Measurements from ENCODE around the gene HINFP.

HINFP gene

DNA sequence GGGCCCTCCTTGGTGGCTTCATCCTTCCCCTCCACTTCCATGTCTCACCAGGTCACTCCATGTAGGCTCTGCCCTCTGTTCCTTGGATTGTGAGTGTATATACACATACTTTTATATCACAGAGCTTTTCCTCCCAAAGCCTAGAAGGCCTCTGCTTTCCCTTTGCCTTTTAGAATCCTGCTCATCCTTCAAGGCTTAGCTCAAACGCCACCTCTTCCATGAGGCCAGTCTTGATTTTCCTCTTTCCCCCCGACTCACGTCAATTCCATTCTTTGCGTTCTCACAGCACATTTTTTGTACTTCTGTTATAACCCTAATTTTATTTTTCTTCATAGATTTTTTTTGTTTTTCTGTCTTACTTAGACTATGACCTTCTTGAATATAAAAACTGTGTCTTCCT lies 31.2 kb downstream of the HINFP start:
- no peak overlapping the region for H3K4me3 ChIP-seq (ENCODE audit: low read length, poor library complexity, severe bottlenecking)
- H3K9me3 ChIP-seq (ENCODE audit: insufficient read depth, low read depth, low read length) = no peaks in the 10 kb centered on the region
- H3K36me3 ChIP-seq (ENCODE audit: insufficient read depth, low read length) = no peaks in the 10 kb centered on the region

DNA sequence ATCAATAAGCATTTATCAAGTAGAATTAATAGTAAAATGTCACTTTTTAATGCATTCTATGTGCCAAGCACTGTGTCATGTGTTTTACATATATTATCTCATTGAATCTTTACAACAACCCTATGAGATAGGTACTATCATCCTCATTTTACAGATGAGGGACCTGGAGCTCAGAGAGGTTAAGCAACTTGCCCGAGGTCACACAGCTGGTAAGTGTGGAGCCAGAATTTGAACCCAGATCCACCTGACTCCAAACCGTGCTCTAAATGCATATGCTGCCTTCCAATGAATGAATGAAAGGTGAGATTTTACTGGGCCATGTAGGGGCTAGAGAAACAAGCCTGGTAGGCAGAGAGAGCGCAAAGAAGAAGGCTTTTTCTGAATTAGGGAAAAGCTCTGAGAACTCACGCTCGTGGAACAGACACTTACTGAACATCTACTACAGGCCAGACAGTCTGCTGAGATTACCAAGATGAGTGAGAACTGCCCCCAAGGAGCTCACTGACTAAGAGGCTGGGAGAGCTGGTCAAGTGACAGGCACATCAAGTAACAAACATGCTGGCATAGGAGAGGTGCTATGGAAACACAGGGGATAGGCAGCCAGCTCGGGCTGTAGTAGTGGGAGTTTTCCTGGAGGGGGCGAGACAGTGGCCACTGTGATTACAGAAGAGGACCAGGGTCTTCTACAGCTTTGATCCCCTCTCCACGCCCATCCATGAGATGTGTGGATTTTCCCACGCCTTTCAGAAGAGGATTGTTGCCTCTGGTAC lies 31.9 kb downstream of the HINFP start:
- peaks cover 11% of the 10 kb centered on the region for H3K4me1 ChIP-seq (ENCODE audit: insufficient read depth, low read length, poor library complexity, severe bottlenecking)
- H3K9ac ChIP-seq (ENCODE audit: low read depth, low read length, poor library complexity, severe bottlenecking) = no peak overlapping the region
- H3K36me3 ChIP-seq (ENCODE audit: insufficient read depth, low read length) = no peaks in the 10 kb centered on the region
- H2AFZ ChIP-seq (ENCODE audit: low read length) = no peak overlapping the region
- H3K9me3 ChIP-seq (ENCODE audit: insufficient read depth, low read depth, low read length) = no peaks in the 10 kb centered on the region
- no peak overlapping the region for H3K4me3 ChIP-seq (ENCODE audit: low read length, poor library complexity, severe bottlenecking)
- peaks cover 4% of the 10 kb centered on the region for H3K27me3 ChIP-seq (ENCODE audit: insufficient read depth, low read length, poor library complexity, severe bottlenecking)
- no peaks in the 10 kb centered on the region for H3K79me2 ChIP-seq (ENCODE audit: insufficient read depth, low read length)
- H3K9me2 ChIP-seq (replicated peaks; ENCODE audit: low read depth, low read length) = no peaks in the 10 kb centered on the region
- H4K20me1 ChIP-seq (ENCODE audit: insufficient read depth, low read length, poor library complexity, severe bottlenecking) = no peaks in the 10 kb centered on the region
- TF ChIP-seq, protein P1, sequence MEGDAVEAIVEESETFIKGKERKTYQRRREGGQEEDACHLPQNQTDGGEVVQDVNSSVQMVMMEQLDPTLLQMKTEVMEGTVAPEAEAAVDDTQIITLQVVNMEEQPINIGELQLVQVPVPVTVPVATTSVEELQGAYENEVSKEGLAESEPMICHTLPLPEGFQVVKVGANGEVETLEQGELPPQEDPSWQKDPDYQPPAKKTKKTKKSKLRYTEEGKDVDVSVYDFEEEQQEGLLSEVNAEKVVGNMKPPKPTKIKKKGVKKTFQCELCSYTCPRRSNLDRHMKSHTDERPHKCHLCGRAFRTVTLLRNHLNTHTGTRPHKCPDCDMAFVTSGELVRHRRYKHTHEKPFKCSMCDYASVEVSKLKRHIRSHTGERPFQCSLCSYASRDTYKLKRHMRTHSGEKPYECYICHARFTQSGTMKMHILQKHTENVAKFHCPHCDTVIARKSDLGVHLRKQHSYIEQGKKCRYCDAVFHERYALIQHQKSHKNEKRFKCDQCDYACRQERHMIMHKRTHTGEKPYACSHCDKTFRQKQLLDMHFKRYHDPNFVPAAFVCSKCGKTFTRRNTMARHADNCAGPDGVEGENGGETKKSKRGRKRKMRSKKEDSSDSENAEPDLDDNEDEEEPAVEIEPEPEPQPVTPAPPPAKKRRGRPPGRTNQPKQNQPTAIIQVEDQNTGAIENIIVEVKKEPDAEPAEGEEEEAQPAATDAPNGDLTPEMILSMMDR (conservative IDR thresholded peaks at IDR 0.05; ENCODE audit: low read length) = peak; percentile 23; the same call in 1 of the 2 replicates
- no peak for TF ChIP-seq EZH2phosphoT487 (IDR thresholded peaks at IDR 0.05; ENCODE audit: borderline replicate concordance)
- H3K4me2 ChIP-seq (ENCODE audit: low read depth, low read length, poor library complexity, severe bottlenecking) = no peak overlapping the region
- H3F3A ChIP-seq (ENCODE audit: low read depth) = no peaks in the 10 kb centered on the region

More for the DNA sequence above, 31.2 kb downstream of the HINFP start:
- Histone ChIP-seq H3F3A (ENCODE audit: low read depth) (no peaks in the 10 kb centered on the region), H3K27me3 (ENCODE audit: insufficient read depth, low read length, poor library complexity, severe bottlenecking) (peaks cover 4% of the 10 kb centered on the region), H3K9ac (ENCODE audit: low read depth, low read length, poor library complexity, severe bottlenecking) (no peak overlapping the region), H3K79me2 (ENCODE audit: insufficient read depth, low read length) (no peaks in the 10 kb centered on the region), H3K9me2 (replicated peaks; ENCODE audit: low read depth, low read length) (no peaks in the 10 kb centered on the region), H2AFZ (ENCODE audit: low read length) (no peak overlapping the region), H3K4me1 (ENCODE audit: insufficient read depth, low read length, poor library complexity, severe bottlenecking) (peaks cover 17% of the 10 kb centered on the region), H4K20me1 (ENCODE audit: insufficient read depth, low read length, poor library complexity, severe bottlenecking) (no peaks in the 10 kb centered on the region), H3K4me2 (ENCODE audit: low read depth, low read length, poor library complexity, severe bottlenecking) (no peak overlapping the region)
- TF ChIP-seq, protein P1 (conservative IDR thresholded peaks at IDR 0.05; ENCODE audit: low read length) = no peak
- TF ChIP-seq EZH2phosphoT487 (IDR thresholded peaks at IDR 0.05; ENCODE audit: borderline replicate concordance) = no peak

DNA sequence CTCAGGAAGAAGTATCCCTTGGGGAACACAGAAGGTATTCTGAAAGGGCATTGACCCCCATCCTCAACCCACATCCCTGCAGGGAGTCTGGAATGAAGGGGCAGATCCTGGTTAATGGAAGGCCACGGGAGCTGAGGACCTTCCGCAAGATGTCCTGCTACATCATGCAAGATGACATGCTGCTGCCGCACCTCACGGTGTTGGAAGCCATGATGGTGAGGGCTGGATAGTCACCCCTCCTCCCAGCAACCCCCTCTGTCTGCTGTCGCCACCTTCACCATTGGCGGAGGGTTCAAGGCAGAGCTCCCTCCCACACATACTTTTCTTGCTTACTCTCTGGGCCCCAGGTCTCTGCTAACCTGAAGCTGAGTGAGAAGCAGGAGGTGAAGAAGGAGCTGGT lies 32.8 kb downstream of the HINFP start:
- no peak overlapping the region for H3K9ac ChIP-seq (ENCODE audit: low read depth, low read length, poor library complexity, severe bottlenecking)
- H3K4me1 ChIP-seq (ENCODE audit: insufficient read depth, low read length, poor library complexity, severe bottlenecking) = peaks cover 5% of the 10 kb centered on the region
- no peaks in the 10 kb centered on the region for H3K36me3 ChIP-seq (ENCODE audit: insufficient read depth, low read length)
- no peaks in the 10 kb centered on the region for H3K9me2 ChIP-seq (replicated peaks; ENCODE audit: low read depth, low read length)
- H3K79me2 ChIP-seq (ENCODE audit: insufficient read depth, low read length) = no peaks in the 10 kb centered on the region
- no peak overlapping the region for H3K4me3 ChIP-seq (ENCODE audit: low read length, poor library complexity, severe bottlenecking)
- no peaks in the 10 kb centered on the region for H3F3A ChIP-seq (ENCODE audit: low read depth)
- H2AFZ ChIP-seq (ENCODE audit: low read length) = no peak overlapping the region
- no peaks in the 10 kb centered on the region for H4K20me1 ChIP-seq (ENCODE audit: insufficient read depth, low read length, poor library complexity, severe bottlenecking)
- peaks cover 4% of the 10 kb centered on the region for H3K27me3 ChIP-seq (ENCODE audit: insufficient read depth, low read length, poor library complexity, severe bottlenecking)
- TF ChIP-seq, protein P1 (conservative IDR thresholded peaks at IDR 0.05; ENCODE audit: low read length) = no peak
- no peak for TF ChIP-seq EZH2phosphoT487 (IDR thresholded peaks at IDR 0.05; ENCODE audit: borderline replicate concordance)
- H3K9me3 ChIP-seq (ENCODE audit: insufficient read depth, low read depth, low read length) = no peaks in the 10 kb centered on the region
- H3K4me2 ChIP-seq (ENCODE audit: low read depth, low read length, poor library complexity, severe bottlenecking) = no peak overlapping the region
